ENCODE results near the gene RPL11. TPM values are rescaled to one million over a fixed set of nuclear protein-coding genes. Genes with fewer than 3 reads are reported as not detected.

The RPL11 gene
- total and polyA plus RNA-seq, 2 of the 8 experiments (the other 6 are each of a cell fraction or from before 2014, with no cell fraction given): 1,192 to 1,426 TPM

GRCh38 chr1:23741609-23742008 lies 50.0 kb downstream of the RPL11 start:
- H2BK5ac ChIP-seq (ENCODE audit: low read depth, low read length): no peak overlapping the region
- no peak overlapping the region for H3K18ac ChIP-seq (ENCODE audit: extremely low read depth, low read length)
- H3K4ac ChIP-seq (replicated peaks; ENCODE audit: insufficient read length, low read depth, low read length): no peak overlapping the region
- H3K27me3 ChIP-seq (replicated peaks in 1 of 4; ENCODE audit: control insufficient read depth in 3 of 4, extremely low read depth in 1 of 4, insufficient read depth in 3 of 4, low read length in 3 of 4): no peaks in the 10 kb centered on the region
- peaks cover 4% of the 10 kb centered on the region; the same call in 1 of the 2 replicates for H3K23me2 ChIP-seq (ENCODE audit: low read depth, low read length)
- H2BK12ac ChIP-seq (ENCODE audit: low read depth, low read length): no peak overlapping the region
- peaks cover 5 to 7% of the 10 kb centered on the region in 2 experiments for H4K20me1 ChIP-seq (replicated peaks in 1 of 2; ENCODE audit: control insufficient read depth in 1 of 2, insufficient read depth in 2 of 2, low read length in 2 of 2)
- H3K36me3 ChIP-seq (ENCODE audit: control insufficient read depth in 2 of 4, insufficient read depth in 4 of 4, low read length in 3 of 4): no peaks in the 10 kb centered on the region
- peaks cover 4% of the 10 kb centered on the region; the same call in 1 of the 2 replicates for H3K79me1 ChIP-seq (ENCODE audit: low read depth, low read length)
- H3K27ac ChIP-seq (ENCODE audit: low read depth, low read length): no peak overlapping the region
- H3K4me3 ChIP-seq (ENCODE audit: extremely low read depth in 1 of 4, insufficient read depth in 2 of 4, low read depth in 3 of 4, low read length in 4 of 4): no peak overlapping the region
- ChIA-PET CTCF (ENCODE audit: partially characterized antibody) (interaction anchor here (0.9 to 1.2 kb wide), 4 partner anchors 20 to 76 kb away, joined by 3 read pairs; no protein-coding TSS in a partner anchor), POLR2A (ENCODE audit: partially characterized antibody) (interaction anchor here (1.0 to 13.6 kb wide), 2 partner anchors 45 to 208 kb away, joined by 3 to 190 read pairs; partner anchors contain the start of gene RPL11)
- no peak overlapping the region for H3K14ac ChIP-seq (ENCODE audit: insufficient read length)
- H3K79me2 ChIP-seq (ENCODE audit: control insufficient read depth in 1 of 2, insufficient read depth in 2 of 2, low read length in 2 of 2): peaks cover 14 to 29% of the 10 kb centered on the region in 2 experiments
- H2BK15ac ChIP-seq (ENCODE audit: low read length): no peak overlapping the region
- no peak overlapping the region; a peak in 1 of 4 replicates for H3K4me2 ChIP-seq (ENCODE audit: insufficient read depth in 1 of 2, low read depth in 2 of 2, low read length in 2 of 2)
- H3K9me3 ChIP-seq (ENCODE audit: insufficient read depth in 2 of 2, low read depth in 1 of 2, low read length in 1 of 2): no peaks in the 10 kb centered on the region
- no peak overlapping the region for H3K23ac ChIP-seq (ENCODE audit: insufficient read length)
- H2BK20ac ChIP-seq (ENCODE audit: low read length): no peak overlapping the region
- no peak overlapping the region for H4K91ac ChIP-seq (replicated peaks; ENCODE audit: insufficient read length, low read length)
- H3K56ac ChIP-seq (replicated peaks; ENCODE audit: insufficient read length, low read depth, low read length): no peak overlapping the region
- FAIRE-seq: no peak
- WGBS, 2 experiments (ENCODE audit: extremely low coverage in 1 of 2, insufficient coverage in 1 of 2, insufficient read length in 1 of 2, insufficient replicate concordance in 2 of 2, low coverage in 1 of 2, low lambda C conversion rate in 2 of 2, missing lambda C conversion rate in 1 of 2): 87% methylated on average over 5 of the region's 5 CpGs; no CpG with 5 or more reads in 1 of the 2 experiments
- H3K4me1 ChIP-seq (replicated peaks in 1 of 4; ENCODE audit: control insufficient read depth in 3 of 4, insufficient read depth in 4 of 4, low read length in 3 of 4): peaks cover 3 to 10% (median 3%) of the 10 kb centered on the region in 4 experiments; a peak in 4 of 7 replicates
- H4K8ac ChIP-seq (ENCODE audit: extremely low read depth, insufficient read depth, low read length): no peak overlapping the region
- no peak overlapping the region for H2AK5ac ChIP-seq (ENCODE audit: low read depth, low read length)
- H2BK120ac ChIP-seq (replicated peaks; ENCODE audit: low read depth, low read length): no peak overlapping the region
- H2AFZ ChIP-seq (ENCODE audit: low read length): no peak overlapping the region
- DNase-seq (ENCODE audit: low read depth in 1 of 2, low spot score in 2 of 2): no peak
- H3K9ac ChIP-seq (replicated peaks in 1 of 4; ENCODE audit: extremely low read depth in 1 of 4, low read depth in 3 of 4, low read length in 3 of 4): no peak overlapping the region
- H4K5ac ChIP-seq (ENCODE audit: insufficient read length, low read depth, low read length): no peak overlapping the region
- TF ChIP-seq RFX5 (IDR thresholded peaks at IDR 0.05; ENCODE audit: borderline replicate concordance, low read depth, low read length) (no peak), CEBPB (IDR thresholded peaks at IDR 0.05; ENCODE audit: low read depth, low read length) (no peak), CTBP2 (IDR thresholded peaks at IDR 0.05; ENCODE audit: borderline replicate concordance, insufficient read depth, insufficient read length, low read length) (no peak), NANOG (IDR thresholded peaks at IDR 0.05; ENCODE audit: insufficient read depth, low read depth, low read length, poor library complexity, severe bottlenecking) (no peak), GTF2F1 (IDR thresholded peaks at IDR 0.05; ENCODE audit: borderline replicate concordance, low read depth, low read length) (no peak), BACH1 (IDR thresholded peaks at IDR 0.05; ENCODE audit: low read length) (no peak), CTCF (IDR thresholded peaks at IDR 0.05; ENCODE audit: control extremely low read depth in 1 of 3, insufficient read depth in 1 of 3, low read depth in 1 of 3, low read length in 3 of 3) (no peak), TBP (IDR thresholded peaks at IDR 0.05; ENCODE audit: low read depth, low read length) (no peak), PHF8 (conservative IDR thresholded peaks at IDR 0.05; ENCODE audit: low read depth, low read length) (no peak)
- TF ChIP-seq, protein P1, sequence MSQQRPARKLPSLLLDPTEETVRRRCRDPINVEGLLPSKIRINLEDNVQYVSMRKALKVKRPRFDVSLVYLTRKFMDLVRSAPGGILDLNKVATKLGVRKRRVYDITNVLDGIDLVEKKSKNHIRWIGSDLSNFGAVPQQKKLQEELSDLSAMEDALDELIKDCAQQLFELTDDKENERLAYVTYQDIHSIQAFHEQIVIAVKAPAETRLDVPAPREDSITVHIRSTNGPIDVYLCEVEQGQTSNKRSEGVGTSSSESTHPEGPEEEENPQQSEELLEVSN (IDR thresholded peaks at IDR 0.05): no peak

All from H1 (cell line).